Measurements from ENCODE around the gene MYL11.

DNA sequence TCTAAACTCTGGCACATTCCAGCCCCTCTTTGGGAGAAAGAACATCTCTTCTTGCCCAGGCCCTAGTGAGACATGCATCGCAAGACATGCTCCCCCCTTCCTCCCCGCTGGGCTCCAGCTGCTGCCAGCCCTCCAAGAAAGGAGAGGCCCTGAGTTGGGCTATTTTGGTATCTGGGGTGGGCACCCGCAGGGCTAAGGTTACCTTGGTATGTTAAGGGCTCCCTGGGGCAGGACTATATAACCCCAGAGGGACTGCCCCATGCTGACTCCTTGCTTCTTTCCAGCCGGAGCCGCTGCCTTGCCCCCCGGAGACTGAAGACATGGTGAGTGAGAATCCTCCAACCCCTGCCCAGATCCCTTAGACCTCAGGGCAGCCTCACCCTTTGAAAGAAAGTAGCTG is at the start of gene MYL11:
- no peak for TF ChIP-seq CTCF (IDR thresholded peaks at IDR 0.05)
- no peak for TF ChIP-seq POLR2A (IDR thresholded peaks at IDR 0.05)

All from Peyer's patch (tissue), 4 donors.